ENCODE results near the gene KRT25. TPM values are rescaled to one million over a fixed set of nuclear protein-coding genes. Genes with fewer than 3 reads are reported as not detected.

The KRT25 gene
- total RNA-seq, 4 donors from 2014 or later = not detected

DNA sequence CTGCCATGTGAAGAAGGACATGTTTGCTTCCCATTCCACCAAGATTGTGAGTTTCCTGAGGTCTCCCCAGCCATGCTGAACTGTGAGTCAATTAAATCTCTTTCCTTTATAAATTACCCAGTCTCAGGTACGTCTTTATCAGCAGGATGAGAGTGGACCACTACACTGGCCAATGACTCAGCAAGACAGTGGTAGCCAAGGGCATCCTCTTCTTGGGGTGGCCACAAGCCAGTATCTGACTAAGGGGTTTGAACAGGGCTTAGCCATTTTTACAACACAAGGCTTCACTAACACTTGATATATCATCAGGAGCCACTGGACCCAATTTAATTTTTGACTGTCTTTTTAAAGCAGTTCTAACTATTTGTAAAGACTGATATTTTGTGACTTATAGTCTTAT, 30.5 kb downstream of the KRT25 start:
- no peaks in the 10 kb centered on the region for H3K36me3 ChIP-seq
- H3K4me3 ChIP-seq = no peak overlapping the region

DNA sequence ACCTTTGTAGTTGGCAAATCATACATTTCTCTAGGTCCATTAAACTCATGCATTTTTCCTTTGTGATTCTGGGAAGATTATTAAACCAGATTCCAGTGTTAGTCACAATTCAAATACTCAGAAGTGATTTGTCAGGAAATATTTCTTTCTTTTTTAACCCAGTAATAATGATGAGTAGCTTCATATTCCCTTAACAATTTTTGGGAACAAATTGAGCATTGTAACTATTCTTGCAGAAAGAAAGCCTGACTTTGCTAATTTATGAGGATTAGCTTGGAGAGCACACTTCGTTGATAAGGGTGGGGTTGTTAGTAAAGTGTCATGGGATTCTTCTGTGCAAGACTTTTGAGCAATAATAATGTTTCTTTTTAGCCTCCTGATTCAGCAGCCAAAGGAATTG, 32.9 kb downstream of the KRT25 start:
- no peaks in the 10 kb centered on the region for H3K27me3 ChIP-seq
- no peak for DNase-seq

More for the DNA sequence above, 30.5 kb downstream of the KRT25 start:
- no peak for DNase-seq
- H3K27ac ChIP-seq = no peak overlapping the region
- H3K9me3 ChIP-seq = no peaks in the 10 kb centered on the region
- H3K27me3 ChIP-seq = no peaks in the 10 kb centered on the region
- H3K4me1 ChIP-seq = no peaks in the 10 kb centered on the region
- TF ChIP-seq, protein P1, sequence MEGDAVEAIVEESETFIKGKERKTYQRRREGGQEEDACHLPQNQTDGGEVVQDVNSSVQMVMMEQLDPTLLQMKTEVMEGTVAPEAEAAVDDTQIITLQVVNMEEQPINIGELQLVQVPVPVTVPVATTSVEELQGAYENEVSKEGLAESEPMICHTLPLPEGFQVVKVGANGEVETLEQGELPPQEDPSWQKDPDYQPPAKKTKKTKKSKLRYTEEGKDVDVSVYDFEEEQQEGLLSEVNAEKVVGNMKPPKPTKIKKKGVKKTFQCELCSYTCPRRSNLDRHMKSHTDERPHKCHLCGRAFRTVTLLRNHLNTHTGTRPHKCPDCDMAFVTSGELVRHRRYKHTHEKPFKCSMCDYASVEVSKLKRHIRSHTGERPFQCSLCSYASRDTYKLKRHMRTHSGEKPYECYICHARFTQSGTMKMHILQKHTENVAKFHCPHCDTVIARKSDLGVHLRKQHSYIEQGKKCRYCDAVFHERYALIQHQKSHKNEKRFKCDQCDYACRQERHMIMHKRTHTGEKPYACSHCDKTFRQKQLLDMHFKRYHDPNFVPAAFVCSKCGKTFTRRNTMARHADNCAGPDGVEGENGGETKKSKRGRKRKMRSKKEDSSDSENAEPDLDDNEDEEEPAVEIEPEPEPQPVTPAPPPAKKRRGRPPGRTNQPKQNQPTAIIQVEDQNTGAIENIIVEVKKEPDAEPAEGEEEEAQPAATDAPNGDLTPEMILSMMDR (IDR thresholded peaks at IDR 0.05) = no peak
- no peak for TF ChIP-seq POLR2A (IDR thresholded peaks at IDR 0.05)

DNA sequence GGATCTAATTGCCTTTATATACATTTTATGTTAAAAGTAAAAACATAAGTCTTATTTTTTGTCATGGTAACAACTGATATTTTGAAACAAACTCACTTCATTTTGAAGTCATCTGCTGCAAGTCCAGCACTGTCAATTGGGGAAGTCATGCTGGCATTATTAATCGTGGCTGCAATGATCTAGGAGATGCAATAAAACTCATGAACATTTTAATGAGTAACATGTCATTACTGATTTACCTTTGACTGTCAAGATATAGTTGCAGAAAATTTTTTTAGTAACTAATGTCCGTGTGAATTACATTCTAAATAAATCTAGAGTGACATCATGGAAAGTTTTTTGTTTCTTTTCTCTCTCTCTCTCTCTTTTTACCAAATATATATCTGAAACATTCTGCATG, 34.2 kb downstream of the KRT25 start:
- Histone ChIP-seq H3K27ac (no peak overlapping the region), H3K9me3 (no peaks in the 10 kb centered on the region), H3K27me3 (no peaks in the 10 kb centered on the region), H3K36me3 (no peaks in the 10 kb centered on the region), H3K4me1 (no peaks in the 10 kb centered on the region), H3K4me3 (no peak overlapping the region)
- DNase-seq = no peak
- TF ChIP-seq POLR2A (IDR thresholded peaks at IDR 0.05) = no peak
- TF ChIP-seq, protein P1 (IDR thresholded peaks at IDR 0.05) = no peak

More for the DNA sequence above, 32.9 kb downstream of the KRT25 start:
- Histone ChIP-seq H3K27ac (no peak overlapping the region), H3K4me1 (no peaks in the 10 kb centered on the region), H3K36me3 (no peaks in the 10 kb centered on the region), H3K4me3 (no peak overlapping the region), H3K9me3 (no peaks in the 10 kb centered on the region)
- TF ChIP-seq POLR2A (IDR thresholded peaks at IDR 0.05) = no peak
- TF ChIP-seq, protein P1 (IDR thresholded peaks at IDR 0.05) = no peak

DNA sequence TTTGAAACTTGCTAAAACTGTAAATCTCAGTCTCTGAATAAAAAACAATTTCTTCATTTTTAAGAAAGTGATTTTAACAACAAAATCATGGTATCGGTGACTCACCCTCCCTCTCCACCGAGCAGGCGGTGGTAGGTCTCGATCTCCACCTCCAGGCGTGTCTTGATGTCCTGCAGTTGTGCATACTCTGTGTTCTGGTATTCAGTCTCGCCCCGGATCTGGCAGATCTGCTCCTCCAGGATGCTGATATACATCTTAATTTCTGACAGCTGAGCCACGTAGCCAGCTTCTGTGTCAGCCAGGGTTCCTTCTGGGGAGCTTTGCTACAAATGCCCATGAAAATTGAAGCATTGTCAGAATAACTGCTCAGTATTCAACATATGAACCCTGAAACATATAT, 36.2 kb downstream of the KRT25 start:
- H3K27ac ChIP-seq = no peak overlapping the region
- no peak overlapping the region for H3K4me3 ChIP-seq
- no peaks in the 10 kb centered on the region for H3K27me3 ChIP-seq
- TF ChIP-seq, protein P1 (IDR thresholded peaks at IDR 0.05) = no peak
- no peak for TF ChIP-seq POLR2A (IDR thresholded peaks at IDR 0.05)
- no peaks in the 10 kb centered on the region for H3K4me1 ChIP-seq
- no peak for DNase-seq
- no peaks in the 10 kb centered on the region for H3K9me3 ChIP-seq
- no peaks in the 10 kb centered on the region for H3K36me3 ChIP-seq

DNA sequence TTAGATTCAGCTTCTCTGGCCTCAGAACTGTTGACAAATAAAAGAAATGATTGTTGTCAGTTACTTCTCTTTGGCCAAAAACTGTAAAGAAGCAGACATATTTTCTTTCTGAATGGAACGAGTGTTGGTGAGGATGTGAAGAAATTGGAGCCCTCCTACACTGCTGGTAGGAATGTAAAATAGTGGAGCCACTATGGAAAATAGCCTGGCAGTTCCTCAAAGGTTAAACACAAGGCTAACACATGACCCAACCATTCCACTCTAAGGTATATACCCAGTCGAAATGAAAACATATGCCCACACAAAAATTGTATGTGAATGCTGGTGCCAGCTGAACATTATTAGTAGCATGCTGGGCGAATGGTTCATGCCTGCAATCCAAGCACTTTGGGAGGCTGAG, 37.4 kb downstream of the KRT25 start:
- Histone ChIP-seq H3K4me3 (no peak overlapping the region), H3K27me3 (no peaks in the 10 kb centered on the region), H3K9me3 (no peaks in the 10 kb centered on the region), H3K27ac (no peak overlapping the region), H3K36me3 (no peaks in the 10 kb centered on the region), H3K4me1 (no peaks in the 10 kb centered on the region)
- DNase-seq = no peak
- TF ChIP-seq, protein P1 (IDR thresholded peaks at IDR 0.05) = no peak
- TF ChIP-seq POLR2A (IDR thresholded peaks at IDR 0.05) = no peak

DNA sequence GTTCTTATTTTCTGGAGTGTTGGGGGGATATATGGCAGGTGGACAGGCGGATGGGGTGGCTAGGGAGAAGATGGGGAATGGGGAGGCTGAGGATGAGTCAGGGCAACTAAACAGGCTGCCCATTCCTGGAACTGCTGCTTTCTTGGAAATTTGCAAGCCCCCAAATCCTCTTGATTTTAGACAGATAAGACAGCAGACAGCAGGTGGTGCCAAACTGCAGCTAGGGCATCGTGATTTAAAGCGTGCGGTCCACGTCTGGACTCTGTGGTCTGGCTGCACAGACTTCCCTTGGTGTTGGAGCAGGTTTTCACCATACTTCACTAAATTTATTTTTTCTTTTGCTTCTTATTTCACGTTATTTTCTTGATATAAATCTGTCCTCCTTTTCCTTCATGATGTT, 40.7 kb downstream of the KRT25 start:
- no peak for TF ChIP-seq POLR2A (IDR thresholded peaks at IDR 0.05)
- TF ChIP-seq, protein P1 (IDR thresholded peaks at IDR 0.05) = no peak
- Histone ChIP-seq H3K4me3 (no peak overlapping the region), H3K27ac (no peak overlapping the region), H3K27me3 (no peaks in the 10 kb centered on the region), H3K9me3 (no peaks in the 10 kb centered on the region), H3K4me1 (no peaks in the 10 kb centered on the region), H3K36me3 (no peaks in the 10 kb centered on the region)
- DNase-seq = no peak
